OCI-LY1 (cell line): Measurements from ENCODE around the gene ABCC6.
"Not testable (repeated sequence)": the region's sequence is repeated elsewhere in the genome, so short reads cannot be mapped to it uniquely, and the experiment has no call there.

Experiments used
- EZH2 ChIP-seq: fragments of 200-600 bp; sonication (generic), shearing (Covaris generic); IDR thresholded peaks from 2 replicates; pipeline ENCODE4 v1.8.0; 2017; ENCODE audit warnings: borderline replicate concordance, mixed run types, mild to moderate bottlenecking, antibody characterized with exemption, low read length, moderate library complexity, mixed read lengths
- TF ChIP-seq, protein P1 (sequence below): fragments of 200-600 bp; sonication (generic), shearing (Covaris generic); IDR thresholded peaks from 2 replicates; pipeline ENCODE4 v1.5.1; 2017; ENCODE audit warnings: mild to moderate bottlenecking, antibody characterized with exemption, low read length, moderate library complexity, mixed read lengths

DNA sequence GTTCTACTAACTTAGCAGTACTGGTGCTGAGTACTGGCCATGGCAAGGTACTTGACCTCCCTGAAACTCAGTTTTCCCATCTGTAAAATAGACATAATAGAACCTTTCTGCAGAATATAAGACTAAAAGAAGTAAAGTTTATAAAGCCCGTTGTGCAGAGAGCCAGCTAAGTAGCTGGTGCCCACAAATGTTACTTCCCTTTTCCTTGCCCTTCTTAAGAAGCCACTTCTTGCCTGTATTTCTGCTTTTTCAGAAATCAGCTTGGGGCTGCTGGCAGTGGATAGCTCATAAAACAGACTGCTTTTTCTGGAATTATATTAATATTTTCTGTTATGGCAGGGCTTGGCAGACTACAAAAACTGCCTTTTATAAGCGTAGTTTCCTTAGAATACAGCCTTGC lies 40.7 kb upstream of the ABCC6 start:
- not testable (repeated sequence) for TF ChIP-seq EZH2
- TF ChIP-seq, protein P1, sequence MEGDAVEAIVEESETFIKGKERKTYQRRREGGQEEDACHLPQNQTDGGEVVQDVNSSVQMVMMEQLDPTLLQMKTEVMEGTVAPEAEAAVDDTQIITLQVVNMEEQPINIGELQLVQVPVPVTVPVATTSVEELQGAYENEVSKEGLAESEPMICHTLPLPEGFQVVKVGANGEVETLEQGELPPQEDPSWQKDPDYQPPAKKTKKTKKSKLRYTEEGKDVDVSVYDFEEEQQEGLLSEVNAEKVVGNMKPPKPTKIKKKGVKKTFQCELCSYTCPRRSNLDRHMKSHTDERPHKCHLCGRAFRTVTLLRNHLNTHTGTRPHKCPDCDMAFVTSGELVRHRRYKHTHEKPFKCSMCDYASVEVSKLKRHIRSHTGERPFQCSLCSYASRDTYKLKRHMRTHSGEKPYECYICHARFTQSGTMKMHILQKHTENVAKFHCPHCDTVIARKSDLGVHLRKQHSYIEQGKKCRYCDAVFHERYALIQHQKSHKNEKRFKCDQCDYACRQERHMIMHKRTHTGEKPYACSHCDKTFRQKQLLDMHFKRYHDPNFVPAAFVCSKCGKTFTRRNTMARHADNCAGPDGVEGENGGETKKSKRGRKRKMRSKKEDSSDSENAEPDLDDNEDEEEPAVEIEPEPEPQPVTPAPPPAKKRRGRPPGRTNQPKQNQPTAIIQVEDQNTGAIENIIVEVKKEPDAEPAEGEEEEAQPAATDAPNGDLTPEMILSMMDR = not testable (repeated sequence)
